Glutamatergic neuron (in vitro differentiated cells): ENCODE results near the gene RABL6. TPM values are rescaled to one million over a fixed set of nuclear protein-coding genes. Genes with fewer than 3 reads are reported as not detected.
"Not testable (repeated sequence)": the region's sequence is repeated elsewhere in the genome, so short reads cannot be mapped to it uniquely, and the experiment has no call there.

ENCODE experiments used
- DNase-seq: peaks from one replicate; pipeline ENCODE4 v3.0.0; 2022
- H3K27ac Mint-ChIP-seq: one replicate; pipeline ENCODE4 v1.8.0; 2020; ENCODE audit warnings: mild to moderate bottlenecking, mixed read lengths, inconsistent platforms; ENCODE audit not compliant: unreplicated experiment
- H3K27me3 Mint-ChIP-seq: one replicate; pipeline ENCODE4 v1.8.0; 2020; ENCODE audit warnings: mild to moderate bottlenecking, moderate library complexity, mixed read lengths, inconsistent platforms; ENCODE audit not compliant: unreplicated experiment
- H3K36me3 Mint-ChIP-seq: one replicate; pipeline ENCODE4 v1.8.0; 2020; ENCODE audit warnings: mild to moderate bottlenecking, mixed read lengths, inconsistent platforms; ENCODE audit not compliant: unreplicated experiment
- H3K4me1 Mint-ChIP-seq: one replicate; pipeline ENCODE4 v1.8.0; 2020; ENCODE audit warnings: mild to moderate bottlenecking, low read depth, mixed read lengths, inconsistent platforms; ENCODE audit not compliant: unreplicated experiment
- H3K4me3 Mint-ChIP-seq: one replicate; pipeline ENCODE4 v1.8.0; 2020; ENCODE audit warnings: mild to moderate bottlenecking, mixed read lengths, inconsistent platforms; ENCODE audit not compliant: unreplicated experiment
- H3K9me3 Mint-ChIP-seq: one replicate; pipeline ENCODE4 v1.8.0; 2020; ENCODE audit warnings: mild to moderate bottlenecking, moderate library complexity, mixed read lengths, inconsistent platforms; ENCODE audit not compliant: unreplicated experiment
- CTCF ChIP-seq: fragments of 200-600 bp; sonication (generic); IDR thresholded peaks from one replicate; pipeline ENCODE4 v1.5.0; 2021; ENCODE audit not compliant: partially characterized antibody, unreplicated experiment
- total RNA-seq: library from RNA; stranded (reverse); fragmentation: NEBNext Ultra II Directional; extraction: Animal tissue kit (Norgen Biotek cat#: 25700); gene quantifications from one replicate; pipeline ENCODE4 v1.2.1, GENCODE V29; 2021; ENCODE audit not compliant: unreplicated experiment

The RABL6 gene
- total RNA-seq, 1 donor from 2014 or later, result 149 TPM

- Mint-ChIP-seq H3K9me3 (no peaks in the 10 kb centered on the region), H3K4me1 (peaks cover 51% of the 10 kb centered on the region), H3K27ac (no peak overlapping the region), H3K4me3 (no peak overlapping the region), H3K27me3 (no peaks in the 10 kb centered on the region), H3K36me3 (no peaks in the 10 kb centered on the region)
- DNase-seq, result no peak
- no peak for TF ChIP-seq CTCF
Observed at GRCh38 chr9:136786451-136786850, 21.3 kb upstream of the RABL6 start.

- H3K27me3 Mint-ChIP-seq, H3K9me3 Mint-ChIP-seq, H3K27ac Mint-ChIP-seq, H3K36me3 Mint-ChIP-seq, DNase-seq: not testable (repeated sequence)
- peaks cover 51% of the 10 kb centered on the region for H3K4me1 Mint-ChIP-seq
- peak overlapping the region; percentile 15 for H3K4me3 Mint-ChIP-seq
Observed at GRCh38 chr9:136786983-136787382, 20.8 kb upstream of the RABL6 start.

GRCh38 chr9:136787690-136788400, 19.9 kb upstream of the RABL6 start:
- Mint-ChIP-seq H3K4me1 (peaks cover 49% of the 10 kb centered on the region), H3K4me3 (peak overlapping the region; percentile 32)
- DNase-seq, result peak; percentile 77

GRCh38 chr9:136788644-136789522, 18.9 kb upstream of the RABL6 start:
- not testable (repeated sequence) for H3K36me3 Mint-ChIP-seq, H3K27me3 Mint-ChIP-seq, DNase-seq, H3K9me3 Mint-ChIP-seq
- Mint-ChIP-seq H3K4me3 (peak overlapping the region; percentile 34), H3K27ac (peak overlapping the region; percentile 41), H3K4me1 (peaks cover 51% of the 10 kb centered on the region)

More at GRCh38 chr9:136787690-136788400, 19.9 kb upstream of the RABL6 start:
- Mint-ChIP-seq H3K27ac (peak overlapping the region; percentile 6), H3K27me3 (no peaks in the 10 kb centered on the region), H3K9me3 (no peaks in the 10 kb centered on the region), H3K36me3 (no peaks in the 10 kb centered on the region)
- TF ChIP-seq CTCF, result peak; percentile 95

- DNase-seq, result no peak
- Mint-ChIP-seq H3K4me3 (no peak overlapping the region), H3K36me3 (no peaks in the 10 kb centered on the region), H3K27me3 (peaks cover 2% of the 10 kb centered on the region), H3K27ac (peak overlapping the region; percentile 41), H3K4me1 (peaks cover 44% of the 10 kb centered on the region), H3K9me3 (no peaks in the 10 kb centered on the region)
- no peak for TF ChIP-seq CTCF
Observed at GRCh38 chr9:136789523-136789937, 18.2 kb upstream of the RABL6 start.
